Measurements from ENCODE around the gene SLC18A2. TPM values are rescaled to one million over a fixed set of nuclear protein-coding genes. Genes with fewer than 3 reads are reported as not detected.

SLC18A2 gene
- total and polyA plus RNA-seq, 9 of the 15 experiments (the other 6 are each of a cell fraction or from before 2014, with no cell fraction given) = 0.03 to 5.4 (median 0.40) TPM

GRCh38 chr10:117250411-117250810, 9.5 kb downstream of the SLC18A2 start:
- WGBS (ENCODE audit: insufficient coverage, low coverage, missing lambda C conversion rate) = 1% methylated on average over 7 of the region's 7 CpGs
- Histone ChIP-seq H3K79me2 (ENCODE audit: control insufficient read depth, insufficient read depth, low read length) (no peaks in the 10 kb centered on the region), H3K4me1 (replicated peaks in 1 of 2; ENCODE audit: control insufficient read depth in 2 of 2, insufficient read depth in 2 of 2, low read length in 2 of 2) (no peaks in the 10 kb centered on the region; a peak in 2 of 5 replicates), H3K4me3 (no peak overlapping the region), H3K27me3 (ENCODE audit: control insufficient read depth in 2 of 2, insufficient read depth in 2 of 2, low read length in 2 of 2) (peaks cover 20 to 35% of the 10 kb centered on the region in 2 experiments), H3K9me3 (replicated peaks; ENCODE audit: control insufficient read depth, insufficient read depth, low read depth, low read length) (no peaks in the 10 kb centered on the region), H3K4me2 (ENCODE audit: insufficient read depth, low read length) (no peak overlapping the region), H3K27ac (ENCODE audit: extremely low read depth, low read depth, low read length) (no peak overlapping the region), H2AFZ (ENCODE audit: low read depth, low read length) (no peak overlapping the region), H3K9me1 (ENCODE audit: control insufficient read depth, insufficient read depth, low read length) (no peaks in the 10 kb centered on the region), H4K20me1 (replicated peaks; ENCODE audit: control insufficient read depth, insufficient read depth, low read length) (no peaks in the 10 kb centered on the region), H3K36me3 (ENCODE audit: control insufficient read depth, insufficient read depth, low read length) (no peaks in the 10 kb centered on the region), H3K9ac (ENCODE audit: insufficient read depth in 1 of 2, low read depth in 2 of 2, low read length in 2 of 2) (no peak overlapping the region)
- ChIA-PET POLR2A (interaction anchor here (0.7 kb wide), 1 partner anchor 251 kb away, joined by 3 read pairs; no protein-coding TSS in a partner anchor), CTCF (ENCODE audit: low intra/inter-chr PET ratio) (no interaction called here)
- BruUV-seq (replicated peaks) = no TSS peak
- no peak for ATAC-seq
- in situ Hi-C loops (cut with MboI) = no loop called here
- no peak for DNase-seq (ENCODE audit: extremely low read depth in 1 of 4, low spot score in 3 of 4)
- intact Hi-C loops (cut with micrococcal nuclease) = no loop called here
- no peak for FAIRE-seq
- TF ChIP-seq NFE2L1 (tag; IDR thresholded peaks at IDR 0.05; ENCODE audit: borderline replicate concordance, low read depth) (no peak), TEAD4 (IDR thresholded peaks at IDR 0.05; ENCODE audit: low read length) (no peak), TEAD4 (CRISPR knock-in tag; IDR thresholded peaks at IDR 0.05; ENCODE audit: borderline replicate concordance) (no peak), CREB3 (tag; conservative IDR thresholded peaks at IDR 0.05; ENCODE audit: low read depth) (no peak), SNIP1 (IDR thresholded peaks at IDR 0.05; ENCODE audit: low read depth) (no peak), ZNF584 (CRISPR knock-in tag; IDR thresholded peaks at IDR 0.05; ENCODE audit: low read depth) (no peak), CHD7 (IDR thresholded peaks at IDR 0.05; ENCODE audit: low read depth, low read length) (no peak), PKNOX1 (IDR thresholded peaks at IDR 0.05) (no peak), SMARCC2 (IDR thresholded peaks at IDR 0.05; ENCODE audit: low read depth) (no peak), ZFP1 (CRISPR knock-in tag; IDR thresholded peaks at IDR 0.05) (no peak)
